ENCODE measurements around the gene KIAA2012. TPM values are rescaled to one million over a fixed set of nuclear protein-coding genes. Genes with fewer than 3 reads are reported as not detected.

The KIAA2012 gene
- total RNA-seq, 2 experiments from 2014 or later, result not detected

DNA sequence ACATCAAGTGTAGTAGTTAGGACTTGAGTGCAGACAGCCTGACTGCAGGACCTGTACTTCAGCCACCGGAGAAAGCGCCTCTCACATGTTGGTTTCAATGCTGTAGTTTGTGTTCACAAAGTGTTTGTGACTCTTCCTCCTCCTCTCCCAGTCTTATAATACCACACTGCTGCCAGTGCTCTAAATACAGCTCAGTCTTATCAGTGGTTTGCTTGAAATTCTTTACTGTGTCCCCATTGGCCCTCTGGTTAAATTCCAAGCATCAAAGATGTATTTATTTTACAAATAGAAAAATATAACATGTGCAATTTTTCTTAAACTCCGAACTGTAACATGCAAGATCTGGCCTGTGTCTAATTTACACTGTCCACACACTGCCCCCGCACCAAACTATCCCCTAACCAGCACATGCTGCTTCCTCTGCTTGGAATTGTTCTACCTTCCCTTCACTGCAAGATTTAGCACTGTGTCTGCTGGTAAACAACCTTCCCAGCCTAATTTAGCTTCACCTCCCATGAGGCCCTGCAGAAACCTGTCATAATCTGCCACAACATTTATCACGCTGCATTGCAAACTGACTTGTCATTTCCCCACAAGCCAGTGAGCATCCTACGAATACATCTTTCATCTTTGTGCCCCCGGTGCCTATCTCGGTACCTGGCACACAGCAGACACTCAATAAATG is 88.2 kb downstream of the KIAA2012 start:
- intact Hi-C loops (cut with micrococcal nuclease; ENCODE audit: unreplicated experiment), result no loop called here
- no TSS peak for BruUV-seq (replicated peaks)
- CTCF ChIA-PET (ENCODE audit: unreplicated experiment), result no interaction called here
- Histone ChIP-seq H3K27ac (ENCODE audit: low read depth, low read length, poor library complexity, severe bottlenecking) (no peak overlapping the region), H3K4me2 (ENCODE audit: low read length) (no peak overlapping the region), H2AFZ (ENCODE audit: low read length) (no peak overlapping the region), H3K9me2 (ENCODE audit: insufficient read depth, low read length) (no peaks in the 10 kb centered on the region), H3K4me1 (ENCODE audit: insufficient read depth, low read length, poor library complexity, severe bottlenecking) (no peaks in the 10 kb centered on the region), H4K20me1 (ENCODE audit: insufficient read depth, low read length) (no peaks in the 10 kb centered on the region), H3K79me2 (ENCODE audit: insufficient read depth, low read depth, low read length) (no peaks in the 10 kb centered on the region), H3K4me3 (ENCODE audit: low read depth, low read length, poor library complexity, severe bottlenecking) (no peak overlapping the region), H3K36me3 (ENCODE audit: insufficient read depth, low read length) (no peaks in the 10 kb centered on the region), H3K9me3 (ENCODE audit: low read length) (no peaks in the 10 kb centered on the region)
- TF ChIP-seq EZH2phosphoT487 (IDR thresholded peaks at IDR 0.05; ENCODE audit: borderline replicate concordance, low read depth, low read length), result no peak
- TF ChIP-seq, protein P1, sequence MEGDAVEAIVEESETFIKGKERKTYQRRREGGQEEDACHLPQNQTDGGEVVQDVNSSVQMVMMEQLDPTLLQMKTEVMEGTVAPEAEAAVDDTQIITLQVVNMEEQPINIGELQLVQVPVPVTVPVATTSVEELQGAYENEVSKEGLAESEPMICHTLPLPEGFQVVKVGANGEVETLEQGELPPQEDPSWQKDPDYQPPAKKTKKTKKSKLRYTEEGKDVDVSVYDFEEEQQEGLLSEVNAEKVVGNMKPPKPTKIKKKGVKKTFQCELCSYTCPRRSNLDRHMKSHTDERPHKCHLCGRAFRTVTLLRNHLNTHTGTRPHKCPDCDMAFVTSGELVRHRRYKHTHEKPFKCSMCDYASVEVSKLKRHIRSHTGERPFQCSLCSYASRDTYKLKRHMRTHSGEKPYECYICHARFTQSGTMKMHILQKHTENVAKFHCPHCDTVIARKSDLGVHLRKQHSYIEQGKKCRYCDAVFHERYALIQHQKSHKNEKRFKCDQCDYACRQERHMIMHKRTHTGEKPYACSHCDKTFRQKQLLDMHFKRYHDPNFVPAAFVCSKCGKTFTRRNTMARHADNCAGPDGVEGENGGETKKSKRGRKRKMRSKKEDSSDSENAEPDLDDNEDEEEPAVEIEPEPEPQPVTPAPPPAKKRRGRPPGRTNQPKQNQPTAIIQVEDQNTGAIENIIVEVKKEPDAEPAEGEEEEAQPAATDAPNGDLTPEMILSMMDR (conservative IDR thresholded peaks at IDR 0.05; ENCODE audit: low read length), result no peak
- DNase-seq (ENCODE audit: low spot score), result no peak
- POLR2A ChIA-PET, result interaction anchor here (0.6 kb wide), 1 partner anchor 315 kb away, joined by 3 read pairs; no protein-coding TSS in a partner anchor

GRCh38 chr2:202164411-202164810 is 91.4 kb downstream of the KIAA2012 start:
- no peaks in the 10 kb centered on the region for H3K9me2 ChIP-seq (ENCODE audit: insufficient read depth, low read length)
- H3K9me3 ChIP-seq (ENCODE audit: low read length), result no peaks in the 10 kb centered on the region
- no TSS peak for BruUV-seq (replicated peaks)
- no peaks in the 10 kb centered on the region for H3K36me3 ChIP-seq (ENCODE audit: insufficient read depth, low read length)
- intact Hi-C loops (cut with micrococcal nuclease; ENCODE audit: unreplicated experiment), result no loop called here
- POLR2A ChIA-PET, result interaction anchor here (0.9 kb wide), 1 partner anchor 310 kb away, joined by 3 read pairs; no protein-coding TSS in a partner anchor
- DNase-seq (ENCODE audit: low spot score), result no peak
- no peaks in the 10 kb centered on the region for H3K79me2 ChIP-seq (ENCODE audit: insufficient read depth, low read depth, low read length)
- no peak for TF ChIP-seq EZH2phosphoT487 (IDR thresholded peaks at IDR 0.05; ENCODE audit: borderline replicate concordance, low read depth, low read length)
- H3K4me3 ChIP-seq (ENCODE audit: low read depth, low read length, poor library complexity, severe bottlenecking), result no peak overlapping the region
- CTCF ChIA-PET (ENCODE audit: unreplicated experiment), result no interaction called here
- H4K20me1 ChIP-seq (ENCODE audit: insufficient read depth, low read length), result no peaks in the 10 kb centered on the region
- H3K4me1 ChIP-seq (ENCODE audit: insufficient read depth, low read length, poor library complexity, severe bottlenecking), result no peaks in the 10 kb centered on the region
- H3K4me2 ChIP-seq (ENCODE audit: low read length), result no peak overlapping the region
- H3K27ac ChIP-seq (ENCODE audit: low read depth, low read length, poor library complexity, severe bottlenecking), result no peak overlapping the region
- H2AFZ ChIP-seq (ENCODE audit: low read length), result no peak overlapping the region

DNA sequence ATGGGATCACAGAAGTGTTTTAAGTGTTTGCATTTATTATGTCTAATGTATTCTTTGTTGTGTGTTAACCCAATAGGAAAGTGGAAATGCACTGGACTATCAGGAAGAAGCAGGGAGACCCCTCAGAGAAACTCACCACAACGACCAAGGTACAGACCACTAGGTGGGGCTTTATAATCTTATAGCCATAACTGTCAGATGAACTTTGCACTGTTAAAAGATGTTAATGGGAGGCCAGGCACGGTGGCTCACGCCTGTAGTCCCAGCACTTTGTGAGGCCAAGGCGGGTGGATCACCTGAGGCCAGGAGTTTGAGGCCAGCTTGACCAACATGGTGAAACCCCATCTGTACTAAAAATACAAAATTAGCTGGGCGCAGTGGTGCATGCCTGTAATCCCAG is 92.2 kb downstream of the KIAA2012 start:
- no peaks in the 10 kb centered on the region for H3K79me2 ChIP-seq (ENCODE audit: insufficient read depth, low read depth, low read length)
- intact Hi-C loops (cut with micrococcal nuclease; ENCODE audit: unreplicated experiment), result no loop called here
- TF ChIP-seq, protein P1 (conservative IDR thresholded peaks at IDR 0.05; ENCODE audit: low read length), result 0 out of 2 replicates have a peak, but pooled peaks have one; percentile 24
- TF ChIP-seq EZH2phosphoT487 (IDR thresholded peaks at IDR 0.05; ENCODE audit: borderline replicate concordance, low read depth, low read length), result no peak
- H3K4me1 ChIP-seq (ENCODE audit: insufficient read depth, low read length, poor library complexity, severe bottlenecking), result no peaks in the 10 kb centered on the region
- no peaks in the 10 kb centered on the region for H4K20me1 ChIP-seq (ENCODE audit: insufficient read depth, low read length)
- CTCF ChIA-PET (ENCODE audit: unreplicated experiment), result no interaction called here
- no peak overlapping the region for H3K4me2 ChIP-seq (ENCODE audit: low read length)
- H3K27ac ChIP-seq (ENCODE audit: low read depth, low read length, poor library complexity, severe bottlenecking), result no peak overlapping the region
- H3K36me3 ChIP-seq (ENCODE audit: insufficient read depth, low read length), result no peaks in the 10 kb centered on the region
- POLR2A ChIA-PET, result interaction anchor here (0.6 kb wide), 1 partner anchor 22 kb away, joined by 3 read pairs; no protein-coding TSS in a partner anchor
- H3K9me3 ChIP-seq (ENCODE audit: low read length), result no peaks in the 10 kb centered on the region
- no peak overlapping the region for H2AFZ ChIP-seq (ENCODE audit: low read length)
- BruUV-seq (replicated peaks), result no TSS peak
- H3K4me3 ChIP-seq (ENCODE audit: low read depth, low read length, poor library complexity, severe bottlenecking), result no peak overlapping the region
- no peak for DNase-seq (ENCODE audit: low spot score)
- H3K9me2 ChIP-seq (ENCODE audit: insufficient read depth, low read length), result no peaks in the 10 kb centered on the region
